Suppressor macrophage treated with lipopolysaccharide for 1 hour (primary cell): ENCODE data around the gene BAD.
"Not testable (repeated sequence)": the region's sequence is repeated elsewhere in the genome, so short reads cannot be mapped to it uniquely, and the experiment has no call there.

Experiments used
- DNase-seq, 3 donors: peaks; one replicate each; pipeline ENCODE4 v3.0.0-alpha.2; 2020 to 2022

The BAD gene

GRCh38 chr11:64284048-64284961 is at the start of gene BAD:
BAD (minus strand) TSS chr11:64284665; CDS start chr11:64284368, 297 bp downstream.
- DNase-seq, result peak; percentile 93 to 98 (median 96)

- no peak for DNase-seq
These were observed 49.1 kb upstream of the BAD start for GRCh38 chr11:64333556-64333955.

GRCh38 chr11:64331569-64332371 is 47.3 kb upstream of the BAD start:
- peak; percentile 94 to 96 (median 94) for DNase-seq

DNA sequence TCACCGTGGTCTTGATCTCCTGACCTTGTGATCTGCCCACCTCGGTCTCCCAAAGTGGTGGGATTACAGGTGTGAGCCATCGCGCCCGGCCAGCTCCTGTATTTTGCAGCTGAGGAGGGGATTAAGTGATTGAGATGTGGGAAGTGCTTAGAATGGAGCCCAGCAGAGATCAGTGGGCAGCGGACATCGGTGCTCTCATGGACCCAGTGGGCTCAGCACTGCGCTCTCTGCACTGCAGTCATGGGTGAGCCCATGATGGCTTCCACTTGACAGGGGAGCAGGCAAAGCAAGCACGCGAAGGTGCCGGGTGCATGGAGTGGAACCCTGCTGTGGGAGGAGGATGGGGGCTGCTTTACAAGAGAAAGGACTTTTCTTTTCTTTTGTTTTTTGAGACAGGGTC is 46.4 kb upstream of the BAD start:
- DNase-seq, result no peak

GRCh38 chr11:64327993-64328392 is 43.5 kb upstream of the BAD start:
- DNase-seq, result no peak

GRCh38 chr11:64327375-64327774 is 42.9 kb upstream of the BAD start:
- DNase-seq, result no peak

GRCh38 chr11:64324692-64325469 is 40.4 kb upstream of the BAD start:
- no peak for DNase-seq

DNA sequence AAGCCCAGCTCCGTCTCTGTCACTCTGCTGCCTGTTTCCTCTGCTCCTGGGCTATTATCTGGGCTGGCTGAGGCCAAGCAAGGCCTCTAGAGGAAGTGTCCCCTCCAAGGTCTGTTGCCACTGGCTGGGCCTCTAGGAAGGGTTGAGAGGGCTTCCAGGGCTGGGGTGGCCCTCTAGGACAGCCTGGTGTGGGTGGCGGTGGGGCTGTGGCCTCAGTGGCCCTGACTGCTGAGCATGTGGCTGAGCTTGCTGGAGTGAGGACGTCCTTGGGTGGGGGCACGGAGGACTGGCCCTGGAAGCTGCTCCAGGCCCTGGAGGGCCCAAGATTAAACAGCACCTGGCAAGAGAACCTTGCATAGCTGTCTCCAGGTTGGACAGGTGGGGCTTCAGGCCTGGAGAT is 39.5 kb upstream of the BAD start:
- DNase-seq, result not testable (repeated sequence)

DNA sequence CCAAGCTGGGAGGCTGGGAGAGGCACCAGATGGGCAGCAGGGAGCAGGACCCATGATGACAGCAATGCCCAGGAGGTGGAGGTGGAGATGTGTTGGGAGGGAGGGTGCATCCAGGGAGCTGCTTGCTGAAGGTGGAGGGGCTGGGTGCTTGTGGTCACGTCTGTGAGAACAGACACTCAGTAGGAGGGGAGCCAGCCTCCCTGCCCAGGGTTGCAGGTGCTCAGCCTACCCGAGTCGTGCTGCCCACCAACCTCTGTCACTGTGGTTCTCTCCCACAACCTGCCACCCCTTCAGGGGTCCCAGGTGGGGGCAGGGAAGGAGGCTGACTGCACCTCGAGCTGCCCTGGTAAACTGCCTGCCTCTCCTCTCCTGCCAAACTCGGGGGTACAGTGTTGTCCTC is 38.9 kb upstream of the BAD start:
- DNase-seq, result no peak

- DNase-seq, result no peak
These were observed 38.4 kb upstream of the BAD start for GRCh38 chr11:64322925-64323260.

DNA sequence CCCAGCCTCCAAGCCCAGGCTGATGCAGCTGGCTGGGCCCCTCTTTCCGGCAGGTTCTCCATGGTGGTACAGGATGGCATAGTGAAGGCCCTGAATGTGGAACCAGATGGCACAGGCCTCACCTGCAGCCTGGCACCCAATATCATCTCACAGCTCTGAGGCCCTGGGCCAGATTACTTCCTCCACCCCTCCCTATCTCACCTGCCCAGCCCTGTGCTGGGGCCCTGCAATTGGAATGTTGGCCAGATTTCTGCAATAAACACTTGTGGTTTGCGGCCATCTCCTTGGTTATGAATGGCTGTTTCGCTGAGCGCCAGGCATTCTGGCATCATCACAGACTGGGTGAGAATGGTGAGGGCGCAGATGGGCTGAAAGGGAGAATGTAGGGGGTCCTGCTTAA is 37.1 kb upstream of the BAD start:
- no peak for DNase-seq

- DNase-seq, result no peak
These were observed 36.6 kb upstream of the BAD start for GRCh38 chr11:64321026-64321425.

GRCh38 chr11:64320556-64320955 is 36.1 kb upstream of the BAD start:
- no peak for DNase-seq

- DNase-seq, result peak in 1 of 3 donors; percentile 36
These were observed 34.6 kb upstream of the BAD start for GRCh38 chr11:64318766-64319761.

- DNase-seq, result peak; percentile 98 to 99 (median 99)
These were observed 33.7 kb upstream of the BAD start, which contains the start of gene PRDX5 for GRCh38 chr11:64317961-64318765. PRDX5 (plus strand) TSS chr11:64318121; CDS start chr11:64318216, 95 bp downstream.

- DNase-seq, result peak; percentile 94 to 96 (median 96)
These were observed 33.0 kb upstream of the BAD start, which contains the start of gene TRMT112 for GRCh38 chr11:64317325-64317960. TRMT112 (minus strand) TSS chr11:64317559; CDS start chr11:64317526, 33 bp downstream.

- DNase-seq, result no peak
These were observed 32.3 kb upstream of the BAD start for GRCh38 chr11:64316672-64317324.

DNA sequence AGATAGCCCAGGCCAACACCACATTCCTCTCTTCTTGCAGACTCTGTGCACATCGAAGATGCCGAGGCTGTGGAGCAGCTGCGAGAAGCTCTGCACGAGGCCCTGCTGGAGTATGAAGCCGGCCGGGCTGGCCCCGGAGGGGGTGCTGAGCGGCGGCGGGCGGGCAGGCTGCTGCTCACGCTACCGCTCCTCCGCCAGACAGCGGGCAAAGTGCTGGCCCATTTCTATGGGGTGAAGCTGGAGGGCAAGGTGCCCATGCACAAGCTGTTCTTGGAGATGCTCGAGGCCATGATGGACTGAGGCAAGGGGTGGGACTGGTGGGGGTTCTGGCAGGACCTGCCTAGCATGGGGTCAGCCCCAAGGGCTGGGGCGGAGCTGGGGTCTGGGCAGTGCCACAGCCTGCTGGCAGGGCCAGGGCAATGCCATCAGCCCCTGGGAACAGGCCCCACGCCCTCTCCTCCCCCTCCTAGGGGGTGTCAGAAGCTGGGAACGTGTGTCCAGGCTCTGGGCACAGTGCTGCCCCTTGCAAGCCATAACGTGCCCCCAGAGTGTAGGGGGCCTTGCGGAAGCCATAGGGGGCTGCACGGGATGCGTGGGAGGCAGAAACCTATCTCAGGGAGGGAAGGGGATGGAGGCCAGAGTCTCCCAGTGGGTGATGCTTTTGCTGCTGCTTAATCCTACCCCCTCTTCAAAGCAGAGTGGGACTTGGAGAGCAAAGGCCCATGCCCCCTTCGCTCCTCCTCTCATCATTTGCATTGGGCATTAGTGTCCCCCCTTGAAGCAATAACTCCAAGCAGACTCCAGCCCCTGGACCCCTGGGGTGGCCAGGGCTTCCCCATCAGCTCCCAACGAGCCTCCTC is 31.4 kb upstream of the BAD start:
- not testable (repeated sequence) for DNase-seq
